Activated CD4-positive, alpha-beta T cell treated with anti-CD3 and anti-CD28 coated beads, Interleukin-2, amount 50 U/mL, for 4 hours (primary cell): ENCODE results near the gene GATAD2B.
"Not testable (repeated sequence)": the region's sequence is repeated elsewhere in the genome, so short reads cannot be mapped to it uniquely, and the experiment has no call there.

ENCODE experiments used
- DNase-seq, 2 experiments: peaks; one replicate each; pipeline ENCODE4 v3.0.0-alpha.2; 2020

Gene GATAD2B

GRCh38 chr1:153775458-153776327 is 147.1 kb downstream of the GATAD2B start:
- DNase-seq = peak; percentile 54 to 59

GRCh38 chr1:153774780-153775457 is 147.9 kb downstream of the GATAD2B start, which contains the start of gene SLC27A3:
Gene SLC27A3 (plus strand): TSS chr1:153775407. CDS start chr1:153775498, 91 bp downstream.
- peak in 1 of 2 experiments; percentile 14 for DNase-seq

- no peak for DNase-seq
Measured at GRCh38 chr1:153774026-153774595, 148.7 kb downstream of the GATAD2B start.

- no peak for DNase-seq
Measured at GRCh38 chr1:153773096-153773921, 149.5 kb downstream of the GATAD2B start.

GRCh38 chr1:153771841-153772593 is 150.8 kb downstream of the GATAD2B start:
- DNase-seq = no peak

GRCh38 chr1:153771261-153771660 is 151.5 kb downstream of the GATAD2B start:
- no peak for DNase-seq

GRCh38 chr1:153770797-153771196 is 152.0 kb downstream of the GATAD2B start:
- DNase-seq = no peak

GRCh38 chr1:153769221-153769620 is 153.6 kb downstream of the GATAD2B start:
- no peak for DNase-seq

- no peak for DNase-seq
Measured at GRCh38 chr1:153768316-153769181, 154.2 kb downstream of the GATAD2B start.

GRCh38 chr1:153767519-153767918 is 155.3 kb downstream of the GATAD2B start:
- no peak for DNase-seq

GRCh38 chr1:153766663-153767062 is 156.1 kb downstream of the GATAD2B start:
- DNase-seq = not testable (repeated sequence)

- no peak for DNase-seq
Measured at GRCh38 chr1:153764310-153764709, 158.5 kb downstream of the GATAD2B start.

GRCh38 chr1:153763365-153764225 is 159.2 kb downstream of the GATAD2B start:
- DNase-seq = no peak

GRCh38 chr1:153760440-153760839 is 162.3 kb downstream of the GATAD2B start:
- DNase-seq = no peak
